ENCODE measurements around the gene TOX3.

TOX3 gene

GRCh38 chr16:52580488-52580887 lies 33.5 kb upstream of the TOX3 start:
- no peak overlapping the region for H3K4me3 ChIP-seq (ENCODE audit: low read depth, low read length)
- ChIA-PET CTCF (no interaction called here), POLR2A (no interaction called here)
- no peaks in the 10 kb centered on the region for H3K9me3 ChIP-seq (ENCODE audit: control insufficient read depth, insufficient read depth, low read depth, low read length)
- H3K27ac ChIP-seq (ENCODE audit: extremely low read depth, low read depth, low read length), result no peak overlapping the region
- H3K4me1 ChIP-seq (ENCODE audit: control insufficient read depth, insufficient read depth, low read length), result no peaks in the 10 kb centered on the region
- TF ChIP-seq ZNF645 (tag by site-specific recombination; IDR thresholded peaks at IDR 0.05) (no peak), PRDM10 (tag by site-specific recombination; IDR thresholded peaks at IDR 0.05) (no peak)
- no peaks in the 10 kb centered on the region for H3K36me3 ChIP-seq (ENCODE audit: control insufficient read depth in 2 of 2, insufficient read depth in 1 of 2, low read length in 2 of 2)

GRCh38 chr16:52578829-52579498 lies 32.0 kb upstream of the TOX3 start:
- Histone ChIP-seq H3K36me3 (ENCODE audit: control insufficient read depth in 2 of 2, insufficient read depth in 1 of 2, low read length in 2 of 2) (no peaks in the 10 kb centered on the region), H3K9me3 (ENCODE audit: control insufficient read depth, insufficient read depth, low read depth, low read length) (no peaks in the 10 kb centered on the region), H3K4me3 (ENCODE audit: low read depth, low read length) (no peak overlapping the region), H3K4me1 (ENCODE audit: control insufficient read depth, insufficient read depth, low read length) (no peaks in the 10 kb centered on the region), H3K27ac (ENCODE audit: extremely low read depth, low read depth, low read length) (no peak overlapping the region)
- ChIA-PET CTCF (interaction anchor here (0.9 kb wide), 1 partner anchor 385 kb away, joined by 3 read pairs; no protein-coding TSS in a partner anchor), POLR2A (no interaction called here)
- TF ChIP-seq GLIS2 (tag by site-specific recombination; IDR thresholded peaks at IDR 0.05), result no peak
- TF ChIP-seq ZNF707 (tag by site-specific recombination; IDR thresholded peaks at IDR 0.05), result no peak
- TF ChIP-seq ZNF423 (tag by site-specific recombination; IDR thresholded peaks at IDR 0.05), result no peak
- TF ChIP-seq ZNF561 (tag by site-specific recombination; IDR thresholded peaks at IDR 0.05; ENCODE audit: borderline replicate concordance), result no peak
- TF ChIP-seq ZNF664 (tag by site-specific recombination; IDR thresholded peaks at IDR 0.05), result no peak
- TF ChIP-seq YY1 (tag by site-specific recombination; IDR thresholded peaks at IDR 0.05), result no peak
- no peak for TF ChIP-seq ZNF184 (tag by site-specific recombination; IDR thresholded peaks at IDR 0.05)
- no peak for TF ChIP-seq SCRT2 (tag by site-specific recombination; IDR thresholded peaks at IDR 0.05)
- no peak for TF ChIP-seq ZNF426 (tag by site-specific recombination; IDR thresholded peaks at IDR 0.05)
- no peak for TF ChIP-seq ZNF148 (tag by site-specific recombination; IDR thresholded peaks at IDR 0.05; ENCODE audit: borderline replicate concordance)
- no peak for TF ChIP-seq KLF16 (tag by site-specific recombination; IDR thresholded peaks at IDR 0.05)
- TF ChIP-seq FEZF1 (tag by site-specific recombination; IDR thresholded peaks at IDR 0.05), result no peak
- no peak for TF ChIP-seq ZNF391 (tag by site-specific recombination; IDR thresholded peaks at IDR 0.05; ENCODE audit: borderline replicate concordance, low read depth)
- TF ChIP-seq ATF2 (tag by site-specific recombination; IDR thresholded peaks at IDR 0.05; ENCODE audit: low read depth), result no peak
- TF ChIP-seq ZNF654 (tag by site-specific recombination; IDR thresholded peaks at IDR 0.05; ENCODE audit: low read depth), result no peak
- no peak for TF ChIP-seq ZNF580 (tag by site-specific recombination; IDR thresholded peaks at IDR 0.05)

Measured in HEK293 (cell line).